GM12878 (cell line): ENCODE results near the gene TNFAIP8L1. TPM values are rescaled to one million over a fixed set of nuclear protein-coding genes. Genes with fewer than 3 reads are reported as not detected.

Experiments used
- ASH2L ChIP-seq: fragments of 300-600, 200-600 bp; sonication (generic); IDR thresholded peaks from 2 replicates; pipeline ENCODE4 v1.6.1; 2017; ENCODE audit warnings: low read depth, mild to moderate bottlenecking, borderline replicate concordance
- BACH1 ChIP-seq: fragments of 450-650 bp; IDR thresholded peaks from 2 replicates; pipeline ENCODE4 v1.6.1; 2017; ENCODE audit warnings: mild to moderate bottlenecking, borderline replicate concordance
- BHLHE40 ChIP-seq, 2 experiments: fragments of 450-650 bp in 1 of 2; IDR thresholded peaks; 2 replicates each; pipeline ENCODE4 v1.6.1; 2011 to 2017; ENCODE audit warnings: low read depth in 2 of 2, borderline replicate concordance in 1 of 2, improper control_type of control experiment in 1 of 2, low read length in 1 of 2, mild to moderate bottlenecking in 1 of 2
- CREM ChIP-seq: IDR thresholded peaks from 2 replicates; pipeline ENCODE4 v1.6.1; 2014; ENCODE audit warnings: antibody characterized with exemption, low read depth
- FOXK2 ChIP-seq: fragments of 450-650 bp; IDR thresholded peaks from 2 replicates; pipeline ENCODE4 v1.6.1; 2017; ENCODE audit warnings: mild to moderate bottlenecking, moderate library complexity
- HDAC2 ChIP-seq: fragments of 200-600 bp; sonication (generic); IDR thresholded peaks from 2 replicates; pipeline ENCODE4 v1.6.1; 2017
- MTA2 ChIP-seq: fragments of 450-650 bp; IDR thresholded peaks from 2 replicates; pipeline ENCODE4 v1.6.1; 2016; ENCODE audit warnings: low read depth, mild to moderate bottlenecking, moderate library complexity
- POLR2A ChIP-seq: IDR thresholded peaks from 2 replicates; pipeline ENCODE4 v1.6.1; 2011; ENCODE audit warnings: low read depth, mild to moderate bottlenecking, low read length
- RAD51 ChIP-seq: fragments of 450-650 bp; IDR thresholded peaks from 2 replicates; pipeline ENCODE4 v1.6.1; 2016; ENCODE audit warnings: moderate library complexity, mild to moderate bottlenecking, inconsistent platforms
- RELA ChIP-seq: fragments of 450-650 bp; IDR thresholded peaks from 2 replicates; pipeline ENCODE4 v1.8.0; 2014; ENCODE audit warnings: borderline replicate concordance; ENCODE audit not compliant: partially characterized antibody
- SMARCA5 ChIP-seq: fragments of 450-650 bp; IDR thresholded peaks from 2 replicates; pipeline ENCODE4 v1.6.1; 2017; ENCODE audit warnings: mild to moderate bottlenecking
- SRF ChIP-seq, 2 experiments: IDR thresholded peaks; 2 replicates each; pipeline ENCODE4 v1.6.1; 2011; ENCODE audit warnings: low read depth in 2 of 2, low read length in 2 of 2, mild to moderate bottlenecking in 1 of 2, moderate library complexity in 1 of 2
- ZBED1 ChIP-seq: IDR thresholded peaks from 2 replicates; pipeline ENCODE4 v1.6.1; 2016; ENCODE audit warnings: borderline replicate concordance
- ZNF687 ChIP-seq: fragments of 450-650 bp; IDR thresholded peaks from 2 replicates; pipeline ENCODE4 v1.6.1; 2017; ENCODE audit warnings: mild to moderate bottlenecking, moderate library complexity
- polyA plus RNA-seq, 11 experiments: library from polyadenylated mRNA; depleted of rRNA in 4 of 11; unstranded in 6 of 11; stranded (reverse) in 5 of 11; fragments of >200 nt; fragmentation: Nextera tagmentation in 4 of 11; fragmentation: Illumina TruSeq in 1 of 11; extraction: Ambion mirVana in 4 of 11; extraction: Trizol in 1 of 11; gene quantifications; 1 replicate in 1 of 11; 2 replicates in 10 of 11; pipeline versions ENCODE4 v1.2.1 to v1.2.3, GENCODE V29; 2011 to 2016; ENCODE audit warnings: inconsistent platforms in 2 of 11, missing spikeins in 2 of 11, low read depth in 1 of 11
- total RNA-seq, 4 experiments: library from RNA; depleted of rRNA in 3 of 4; stranded (reverse); fragments of >200 nt in 3 of 4; fragmentation: Illumina TruSeq in 1 of 4; extraction: Trizol in 1 of 4; gene quantifications; 2 replicates each; pipeline versions ENCODE4 v1.2.1 to v1.2.3, GENCODE V29; 2013 to 2021

TNFAIP8L1 gene
- total and polyA plus RNA-seq, 10 of the 15 experiments (the other 5 are each of a cell fraction or from before 2014, with no cell fraction given): 0.93 to 12.7 (median 8.6) TPM

- TF ChIP-seq ZNF687 (peak; percentile 48; the same call in 1 of the 2 replicates), BACH1 (peak; percentile 57; the same call in 1 of the 2 replicates), RAD51 (peak; percentile 89), BHLHE40 (IDR thresholded peaks at IDR 0.05; ENCODE audit: borderline replicate concordance in 1 of 2, low read depth in 2 of 2, low read length in 1 of 2) (peak; percentile 22 to 85; a peak in 2 of 4 replicates), ZBED1 (no peak), SMARCA5 (peak; percentile 39; the same call in 1 of the 2 replicates), MTA2 (no peak), SRF (IDR thresholded peaks at IDR 0.05; ENCODE audit: low read depth in 2 of 2, low read length in 2 of 2) (no peak), HDAC2 (no peak), ASH2L (0 out of 2 replicates have a peak, but pooled peaks have one; percentile 62), POLR2A (peak; percentile 98), CREM (peak; percentile 67), RELA (peak; percentile 35), FOXK2 (no peak)
Measured at GRCh38 chr19:4669723-4670480, 30.6 kb downstream of the TNFAIP8L1 start, which contains the start of gene MYDGF (continued).
